H9 (cell line): ENCODE measurements around the gene FAM227B. TPM values are rescaled to one million over a fixed set of nuclear protein-coding genes. Genes with fewer than 3 reads are reported as not detected.

Source experiments
- DNase-seq: peaks from one replicate; pipeline ENCODE4 v3.0.0-alpha.2; 2017
- H2AFZ ChIP-seq: one replicate; pipeline ENCODE4 v1.6.1; 2013; ENCODE audit warnings: mild to moderate bottlenecking, low read length, control low read depth, moderate library complexity
- H2AK5ac ChIP-seq: 2 replicates; pipeline ENCODE4 v1.6.1; 2013; ENCODE audit warnings: low read length, control low read depth, mixed read lengths; ENCODE audit not compliant: insufficient read length
- H2BK120ac ChIP-seq: one replicate; pipeline ENCODE4 v1.6.1; 2013; ENCODE audit warnings: low read depth, mild to moderate bottlenecking, low read length, control low read depth, inconsistent platforms; ENCODE audit not compliant: poor library complexity, severe bottlenecking
- H2BK12ac ChIP-seq: 2 replicates; pipeline ENCODE4 v1.6.1; 2013; ENCODE audit warnings: low read length, control low read depth, mixed read lengths, low read depth; ENCODE audit not compliant: insufficient read length
- H2BK15ac ChIP-seq: 2 replicates; pipeline ENCODE4 v1.6.1; 2013; ENCODE audit warnings: low read depth, low read length, control low read depth
- H2BK20ac ChIP-seq: one replicate; pipeline ENCODE4 v1.6.1; 2013; ENCODE audit warnings: low read depth, mild to moderate bottlenecking, low read length, control low read depth, inconsistent platforms; ENCODE audit not compliant: poor library complexity, severe bottlenecking
- H2BK5ac ChIP-seq: 2 replicates; pipeline ENCODE4 v1.6.1; 2013; ENCODE audit warnings: low read length, control low read depth, mixed read lengths; ENCODE audit not compliant: insufficient read length
- H3K14ac ChIP-seq: 2 replicates; pipeline ENCODE4 v1.6.1; 2013; ENCODE audit warnings: low read length, control low read depth; ENCODE audit not compliant: insufficient read depth
- H3K18ac ChIP-seq: 2 replicates; pipeline ENCODE4 v1.6.1; 2013; ENCODE audit warnings: low read depth, mild to moderate bottlenecking, mixed read lengths, low read length, control low read depth; ENCODE audit not compliant: insufficient read length
- H3K23ac ChIP-seq: 2 replicates; pipeline ENCODE4 v1.6.1; 2013; ENCODE audit warnings: low read length, control low read depth, mixed read lengths, low read depth; ENCODE audit not compliant: insufficient read length
- H3K23me2 ChIP-seq: 2 replicates; pipeline ENCODE4 v1.6.1; 2013; ENCODE audit warnings: low read depth, mild to moderate bottlenecking, mixed read lengths, low read length, control low read depth; ENCODE audit not compliant: insufficient read length, poor library complexity, severe bottlenecking
- H3K27ac ChIP-seq: 2 replicates; pipeline ENCODE4 v1.5.1; 2013; ENCODE audit warnings: low read length, control low read depth, mixed read lengths, low read depth; ENCODE audit not compliant: insufficient read length
- H3K27me3 ChIP-seq: 2 replicates; pipeline ENCODE4 v1.6.1; 2013; ENCODE audit warnings: low read length, control low read depth, inconsistent platforms; ENCODE audit not compliant: insufficient read depth
- H3K4ac ChIP-seq: 2 replicates; pipeline ENCODE4 v1.6.1; 2013; ENCODE audit warnings: low read depth, mild to moderate bottlenecking, control low read depth, inconsistent platforms, low read length, moderate library complexity
- H3K4me1 ChIP-seq: 2 replicates; pipeline ENCODE4 v1.6.1; 2013; ENCODE audit warnings: low read length, control low read depth, inconsistent platforms; ENCODE audit not compliant: insufficient read depth
- H3K4me2 ChIP-seq: 2 replicates; pipeline ENCODE4 v1.6.1; 2013; ENCODE audit warnings: low read length, control low read depth, mixed read lengths; ENCODE audit not compliant: insufficient read length, insufficient read depth
- H3K56ac ChIP-seq: 2 replicates; pipeline ENCODE4 v1.6.1; 2013; ENCODE audit warnings: low read depth, mild to moderate bottlenecking, mixed read lengths, low read length, control low read depth; ENCODE audit not compliant: insufficient read length
- H3K79me1 ChIP-seq: 2 replicates; pipeline ENCODE4 v1.6.1; 2013; ENCODE audit warnings: low read depth, mild to moderate bottlenecking, moderate library complexity, low read length, control low read depth, inconsistent platforms; ENCODE audit not compliant: insufficient read depth, poor library complexity, severe bottlenecking
- H3K79me2 ChIP-seq: 2 replicates; pipeline ENCODE4 v1.6.1; 2013; ENCODE audit warnings: low read length, control low read depth, inconsistent platforms; ENCODE audit not compliant: insufficient read depth
- H3K9ac ChIP-seq: 2 replicates; pipeline ENCODE4 v1.6.1; 2013; ENCODE audit warnings: low read length, control low read depth, mixed read lengths; ENCODE audit not compliant: insufficient read length; ENCODE audit errors: extremely low read depth
- H3K9me3 ChIP-seq: one replicate; pipeline ENCODE4 v1.6.1; 2013; ENCODE audit warnings: low read depth, low read length, inconsistent platforms; ENCODE audit not compliant: control insufficient read depth
- H3T11ph ChIP-seq: one replicate; pipeline ENCODE4 v1.6.1; 2013; ENCODE audit warnings: mild to moderate bottlenecking, low read length, control low read depth, inconsistent platforms
- H4K20me1 ChIP-seq: one replicate; pipeline ENCODE4 v1.6.1; 2013; ENCODE audit not compliant: control insufficient read depth, insufficient read length, insufficient read depth
- H4K5ac ChIP-seq: 2 replicates; pipeline ENCODE4 v1.6.1; 2013; ENCODE audit warnings: low read depth, mild to moderate bottlenecking, mixed read lengths, low read length, control low read depth; ENCODE audit not compliant: insufficient read length
- H4K8ac ChIP-seq: replicated peaks from 2 replicates; pipeline ENCODE4 v1.6.1; 2013; ENCODE audit warnings: low read length, control low read depth, mixed read lengths, low read depth; ENCODE audit not compliant: insufficient read length
- H4K91ac ChIP-seq: 2 replicates; pipeline ENCODE4 v1.6.1; 2013; ENCODE audit warnings: low read depth, mild to moderate bottlenecking, moderate library complexity, mixed read lengths, low read length, control low read depth; ENCODE audit not compliant: insufficient read length
- H3K27ac Mint-ChIP-seq, 3 experiments: 2 replicates in 2 of 3; 3 replicates in 1 of 3; pipeline ENCODE4 v1.8.0; 2020 to 2021; ENCODE audit warnings: mixed read lengths in 3 of 3, mild to moderate bottlenecking in 1 of 3, moderate library complexity in 1 of 3
- H3K27me3 Mint-ChIP-seq: 2 replicates; pipeline ENCODE4 v1.8.0; 2021; ENCODE audit warnings: low read depth, mild to moderate bottlenecking, moderate library complexity, mixed read lengths
- H3K36me3 Mint-ChIP-seq, 3 experiments: 2 replicates in 2 of 3; 3 replicates in 1 of 3; pipeline ENCODE4 v1.8.0; 2020 to 2021; ENCODE audit warnings: low read depth in 3 of 3, mixed read lengths in 3 of 3; ENCODE audit not compliant: insufficient read depth in 1 of 3
- H3K4me1 Mint-ChIP-seq, 2 experiments: 2 replicates each; pipeline ENCODE4 v1.8.0; 2020; ENCODE audit warnings: mixed read lengths in 2 of 2
- H3K4me3 Mint-ChIP-seq, 2 experiments: 2 replicates in 1 of 2; 3 replicates in 1 of 2; pipeline ENCODE4 v1.8.0; 2020 to 2021; ENCODE audit warnings: mild to moderate bottlenecking in 2 of 2, mixed read lengths in 2 of 2, moderate library complexity in 1 of 2
- H3K9me3 Mint-ChIP-seq, 2 experiments: 2 replicates in 1 of 2; 3 replicates in 1 of 2; pipeline ENCODE4 v1.8.0; 2020; ENCODE audit warnings: mild to moderate bottlenecking in 2 of 2, mixed read lengths in 2 of 2, moderate library complexity in 1 of 2
- CTCF ChIP-seq: fragments of 200-600 bp; sonication (generic); conservative IDR thresholded peaks from 3 replicates; pipeline ENCODE4 v1.8.0; 2021; ENCODE audit warnings: antibody characterized with exemption, mild to moderate bottlenecking
- WGBS: extraction: QIAGEN DNeasy Blood & Tissue Kit; methylation state at CpG from one replicate; pipeline ENCODE4 v1.1.7; 2013; ENCODE audit warnings: missing lambda C conversion rate, low lambda C conversion rate, mixed read lengths; ENCODE audit not compliant: insufficient read length; ENCODE audit errors: extremely low coverage; 5-methylcytosine and 5-hydroxymethylcytosine counted together
- total RNA-seq: library from RNA; stranded (reverse); gene quantifications from 2 replicates; pipeline ENCODE4 v1.2.1, GENCODE V29; 2021

FAM227B gene
- total RNA-seq, 1 experiment from 2014 or later: 5.5 TPM

DNA sequence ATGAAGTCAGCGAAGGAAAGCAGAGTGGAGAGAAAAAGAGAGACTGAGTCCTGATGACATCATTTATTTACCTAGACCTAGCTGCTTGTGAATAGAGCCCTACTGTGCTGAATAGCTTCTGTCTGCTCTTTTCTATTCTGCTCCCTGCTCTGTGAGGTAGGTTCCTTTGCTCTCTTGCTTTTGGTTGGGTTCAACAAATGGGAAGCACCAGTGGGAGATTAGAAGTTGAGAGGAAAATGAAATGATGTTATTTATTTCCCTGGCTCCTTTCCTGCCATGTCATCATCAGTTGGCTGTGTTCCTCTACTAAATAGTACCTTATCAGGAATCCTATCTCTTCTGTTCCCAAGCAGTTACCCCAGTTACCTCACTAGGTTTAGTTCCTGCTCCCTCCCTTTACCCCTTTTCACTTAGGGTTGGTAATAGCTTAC, 23.8 kb upstream of the FAM227B start:
- Histone ChIP-seq H2AK5ac (no peak overlapping the region), H3K23me2 (no peaks in the 10 kb centered on the region), H4K8ac (no peak overlapping the region), H3K4me2 (no peak overlapping the region), H4K5ac (no peak overlapping the region), H2BK12ac (no peak overlapping the region), H3K9me3 (no peaks in the 10 kb centered on the region), H3K18ac (no peak overlapping the region), H3K79me2 (no peaks in the 10 kb centered on the region; the same call in 1 of the 2 replicates), H3K9ac (no peak overlapping the region), H3K14ac (no peak overlapping the region), H3T11ph (no peak overlapping the region), H2BK120ac (no peak overlapping the region), H3K56ac (no peak overlapping the region), H2BK20ac (no peak overlapping the region), H3K4ac (no peak overlapping the region), H2BK5ac (no peak overlapping the region), H3K27me3 (no peaks in the 10 kb centered on the region), H3K23ac (no peak overlapping the region), H4K20me1 (no peaks in the 10 kb centered on the region), H3K27ac (no peak overlapping the region), H3K4me1 (no peaks in the 10 kb centered on the region), H2BK15ac (no peak overlapping the region), H3K79me1 (no peaks in the 10 kb centered on the region), H4K91ac (no peak overlapping the region), H2AFZ (no peak overlapping the region)
- no CpG with 5 or more reads among the region's 1 CpG for WGBS
- no peak for TF ChIP-seq CTCF
- H3K27ac Mint-ChIP-seq: peak overlapping the region in 1 of 3 experiments; percentile 32; a peak in 2 of 7 replicates
- no peaks in the 10 kb centered on the region for H3K9me3 Mint-ChIP-seq
- H3K36me3 Mint-ChIP-seq: peaks cover 0 to 3% (median 3%) of the 10 kb centered on the region in 3 experiments; a peak in 2 of 7 replicates
- no peak for DNase-seq
- no peaks in the 10 kb centered on the region for H3K27me3 Mint-ChIP-seq
- no peak overlapping the region for H3K4me3 Mint-ChIP-seq
- peaks cover 11 to 14% of the 10 kb centered on the region in 2 experiments for H3K4me1 Mint-ChIP-seq
